Right ventricle myocardium inferior (tissue), 1 donor: Measurements from ENCODE around the gene ADA. TPM values are rescaled to one million over a fixed set of nuclear protein-coding genes. Genes with fewer than 3 reads are reported as not detected.

ENCODE experiments used
- ATAC-seq: fragments of 200-7000 bp; cut with Tn5 transposase; one replicate; pipeline ENCODE4 v1.9.1; 2020; ENCODE audit warnings: mild to moderate bottlenecking, moderate library complexity
- DNase-seq: peaks from one replicate; pipeline ENCODE4 v3.0.0; 2021; ENCODE audit errors: missing footprints
- intact Hi-C: fragments of 100-400 bp; cut with DNase I; formaldehyde crosslinking; loops from one replicate; pipeline ENCODE4 v1.11.0; 2022
- total RNA-seq: library from RNA; stranded (reverse); fragmentation: NEBNext Ultra II Directional; extraction: Animal tissue kit (Norgen Biotek cat#: 25700); gene quantifications from one replicate; pipeline ENCODE4 v1.2.1, GENCODE V29; 2021
- donor health status: DM: no; HTN: yes; CAD: no; lungs with severe emphysema.

ADA gene
- total RNA-seq, 1 donor from 2014 or later: 10.7 TPM

DNA sequence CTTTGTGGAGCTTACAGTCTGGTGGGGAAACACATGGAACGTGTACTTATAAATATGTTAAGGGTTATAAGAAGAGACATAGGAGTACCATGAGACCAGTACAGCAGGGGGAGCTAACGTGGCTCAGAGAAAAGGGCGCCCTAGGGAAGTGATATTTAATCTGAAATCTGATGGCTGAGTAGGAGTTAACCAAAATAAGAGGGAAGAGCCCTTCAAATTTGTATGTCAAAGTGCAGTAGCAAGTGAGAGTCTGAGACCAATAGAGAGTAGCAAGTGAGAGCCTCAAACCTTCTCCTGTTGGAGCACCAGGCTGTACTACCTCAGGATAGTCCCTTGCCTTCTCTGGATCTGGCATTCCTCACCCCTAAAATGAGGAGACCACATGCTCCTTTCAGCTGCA is 75.2 kb downstream of the ADA start:
- DNase-seq (no peak), ATAC-seq (no peak)
- intact Hi-C loops: loop anchor here (1.0 kb wide), 1 partner anchor 34 kb away; no protein-coding TSS in a partner anchor

GRCh38 chr20:44574372-44574771 is 77.1 kb downstream of the ADA start:
- intact Hi-C loops: loop anchor here (5.0 kb wide), 1 partner anchor 42 kb away; no protein-coding TSS in a partner anchor
- DNase-seq: no peak
- ATAC-seq: no peak

- intact Hi-C loops: loop anchor here (5.0 kb wide), 1 partner anchor 41 kb away; no protein-coding TSS in a partner anchor
- ATAC-seq (no peak), DNase-seq (no peak)
These were observed 78.0 kb downstream of the ADA start for GRCh38 chr20:44573501-44573869.

DNA sequence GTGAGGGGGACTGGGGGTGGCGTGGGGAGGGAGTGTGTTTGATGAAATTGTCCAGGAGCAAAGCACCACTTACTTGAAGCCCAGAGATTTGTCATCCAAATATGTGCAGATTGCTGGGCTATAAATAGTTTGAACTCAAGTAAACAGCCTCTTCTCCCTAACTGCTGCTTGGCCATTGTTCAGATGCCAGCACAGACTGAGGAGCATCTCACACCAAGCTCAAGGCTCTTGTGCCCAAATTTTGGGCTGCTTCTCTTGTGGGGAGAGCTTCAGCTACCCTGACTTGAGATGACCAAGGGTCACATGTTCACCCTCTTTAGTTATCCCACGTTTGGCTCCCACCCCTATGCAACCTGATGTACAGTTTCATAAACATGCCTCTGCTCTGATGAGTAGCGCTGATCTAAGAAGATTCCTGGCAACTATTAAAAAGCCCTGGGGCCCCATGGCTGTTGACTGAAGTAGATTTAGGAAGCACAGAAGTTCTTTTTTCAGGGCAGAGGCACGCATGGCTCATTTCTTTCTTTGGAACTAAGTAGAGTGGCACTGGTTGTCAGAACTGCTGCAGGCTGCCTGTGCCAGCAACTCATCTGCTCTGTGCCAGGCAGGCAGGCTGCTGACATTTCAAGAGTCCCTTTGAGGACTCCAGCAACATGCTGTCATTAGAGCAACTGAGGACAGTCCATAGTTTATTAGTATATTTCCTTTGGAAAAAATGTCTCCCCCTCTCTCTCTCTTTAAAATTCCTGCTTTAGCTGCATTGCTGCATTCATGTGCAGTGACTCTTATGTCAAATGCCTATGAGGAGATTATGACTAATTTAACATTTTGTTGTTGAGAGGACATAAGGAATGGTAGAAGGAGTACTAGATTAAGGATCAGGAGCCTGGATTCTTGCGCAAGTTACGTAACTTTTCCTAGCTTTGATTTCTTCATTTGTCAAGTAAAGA is 78.7 kb downstream of the ADA start:
- no peak for DNase-seq
- intact Hi-C loops: loop anchor here (5.0 kb wide), 1 partner anchor 41 kb away; no protein-coding TSS in a partner anchor
- peak; percentile 92 for ATAC-seq

- ATAC-seq (no peak), DNase-seq (no peak)
- intact Hi-C loops: loop anchor here (5.0 kb wide), 1 partner anchor 39 kb away; no protein-coding TSS in a partner anchor
These were observed 80.0 kb downstream of the ADA start for GRCh38 chr20:44571362-44571988.

GRCh38 chr20:44570367-44570766 is 81.1 kb downstream of the ADA start:
- intact Hi-C loops: loop anchor here (5.0 kb wide), 1 partner anchor 38 kb away; no protein-coding TSS in a partner anchor
- ATAC-seq: no peak
- no peak for DNase-seq

Other genes with a start within 250 kb of the ADA start
- 2.9 TPM for gene TTPAL, start 175.8 kb downstream of the ADA start, total RNA-seq
- gene SERINC3, start 129.6 kb downstream of the ADA start, total RNA-seq: 82.4 TPM
- 206 TPM for gene PKIG, start 69.1 kb downstream of the ADA start, total RNA-seq
- 13.6 TPM for gene CCN5, start 63.7 kb upstream of the ADA start, total RNA-seq
- gene KCNK15, start 94.2 kb upstream of the ADA start, total RNA-seq: 0.32 TPM
- gene RIMS4, start 158.8 kb upstream of the ADA start, total RNA-seq: not detected
- gene YWHAB, start 234.0 kb upstream of the ADA start, total RNA-seq: 110 TPM